Astrocyte of the cerebellum (primary cell): ENCODE measurements around the gene PLEKHO2.
"Not testable (repeated sequence)": the region's sequence is repeated elsewhere in the genome, so short reads cannot be mapped to it uniquely, and the experiment has no call there.

ENCODE experiments used
- DNase-seq: peaks from one replicate; pipeline ENCODE4 v3.0.0-alpha.2; 2011; ENCODE audit warnings: low read depth
- H3K4me3 ChIP-seq: 2 replicates; pipeline ENCODE4 v1.5.1; 2011; ENCODE audit warnings: mild to moderate bottlenecking, low read depth, low read length, moderate library complexity
- in situ Hi-C: cut with HindIII; loops from 2 replicates; pipeline ENCODE4 v1.10.0; 2017; ENCODE audit warnings: low sequenced_read_pairs
- TF ChIP-seq, protein P1 (sequence below): IDR thresholded peaks from 2 replicates; pipeline ENCODE4 v1.5.1; 2012; ENCODE audit warnings: low read length, low read depth, moderate library complexity, mild to moderate bottlenecking; ENCODE audit errors: missing control alignments

Gene PLEKHO2

DNA sequence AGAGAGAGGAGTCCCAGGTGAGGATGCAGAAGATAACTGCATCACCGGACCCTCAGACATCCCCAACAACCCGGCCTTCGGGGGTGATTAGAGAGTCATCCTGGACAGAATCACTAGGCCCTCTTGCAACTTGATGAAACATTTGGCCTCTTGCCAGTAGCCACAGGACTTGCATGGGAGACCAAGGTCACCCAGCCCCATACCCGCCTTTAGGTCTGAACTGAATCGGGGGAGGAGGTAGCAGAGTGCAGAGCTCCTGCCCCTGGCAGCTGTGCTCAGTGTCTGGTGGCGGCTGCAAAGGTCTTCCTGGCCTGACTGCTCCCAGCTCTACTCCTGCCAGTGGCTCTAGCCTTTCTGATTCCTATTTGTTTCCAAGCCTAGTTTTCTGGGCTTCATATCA, 28.6 kb upstream of the PLEKHO2 start:
- H3K4me3 ChIP-seq = no peak overlapping the region
- no peak for DNase-seq
- in situ Hi-C loops = no loop called here
- TF ChIP-seq, protein P1, sequence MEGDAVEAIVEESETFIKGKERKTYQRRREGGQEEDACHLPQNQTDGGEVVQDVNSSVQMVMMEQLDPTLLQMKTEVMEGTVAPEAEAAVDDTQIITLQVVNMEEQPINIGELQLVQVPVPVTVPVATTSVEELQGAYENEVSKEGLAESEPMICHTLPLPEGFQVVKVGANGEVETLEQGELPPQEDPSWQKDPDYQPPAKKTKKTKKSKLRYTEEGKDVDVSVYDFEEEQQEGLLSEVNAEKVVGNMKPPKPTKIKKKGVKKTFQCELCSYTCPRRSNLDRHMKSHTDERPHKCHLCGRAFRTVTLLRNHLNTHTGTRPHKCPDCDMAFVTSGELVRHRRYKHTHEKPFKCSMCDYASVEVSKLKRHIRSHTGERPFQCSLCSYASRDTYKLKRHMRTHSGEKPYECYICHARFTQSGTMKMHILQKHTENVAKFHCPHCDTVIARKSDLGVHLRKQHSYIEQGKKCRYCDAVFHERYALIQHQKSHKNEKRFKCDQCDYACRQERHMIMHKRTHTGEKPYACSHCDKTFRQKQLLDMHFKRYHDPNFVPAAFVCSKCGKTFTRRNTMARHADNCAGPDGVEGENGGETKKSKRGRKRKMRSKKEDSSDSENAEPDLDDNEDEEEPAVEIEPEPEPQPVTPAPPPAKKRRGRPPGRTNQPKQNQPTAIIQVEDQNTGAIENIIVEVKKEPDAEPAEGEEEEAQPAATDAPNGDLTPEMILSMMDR = no peak

DNA sequence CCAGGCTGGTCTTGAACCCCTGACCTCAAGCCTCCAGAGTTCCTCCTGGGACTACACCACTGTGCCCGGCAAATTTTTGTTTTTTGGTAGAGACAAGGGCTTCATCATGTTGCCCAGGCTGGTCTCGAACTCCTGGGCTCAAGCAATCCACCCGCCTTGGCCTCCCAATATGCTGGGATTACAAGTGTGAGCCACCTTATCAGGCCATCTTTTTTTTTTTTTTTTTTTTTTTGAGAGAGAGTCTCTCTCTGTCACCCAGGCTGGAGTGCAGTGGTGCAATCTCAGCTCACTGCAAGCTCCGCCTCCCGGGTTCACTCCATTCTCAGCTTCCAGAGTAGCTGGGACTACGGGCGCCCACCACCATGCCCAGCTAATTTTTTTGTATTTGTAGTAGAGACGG, 27.4 kb upstream of the PLEKHO2 start:
- DNase-seq, in situ Hi-C loops, H3K4me3 ChIP-seq: not testable (repeated sequence)

DNA sequence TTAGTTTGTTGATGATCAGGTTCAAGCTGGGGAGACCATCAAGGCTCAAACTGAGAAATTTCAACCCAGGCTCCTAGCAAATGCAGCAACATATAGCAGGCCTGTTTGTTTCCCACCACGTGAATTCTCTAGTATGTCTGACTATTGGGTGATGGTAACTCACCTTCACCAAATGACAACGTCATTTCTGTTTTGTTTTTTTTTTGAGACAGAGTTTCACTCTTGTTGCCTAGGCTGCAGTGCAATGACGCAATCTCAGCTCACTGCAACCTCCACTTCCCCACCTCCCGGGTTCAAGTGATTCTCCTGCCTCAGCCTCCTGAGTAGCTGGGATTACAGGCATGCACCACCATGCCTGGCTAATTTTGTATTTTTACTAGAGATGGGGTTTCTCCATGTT, 26.8 kb upstream of the PLEKHO2 start:
- H3K4me3 ChIP-seq, DNase-seq, in situ Hi-C loops: not testable (repeated sequence)

DNA sequence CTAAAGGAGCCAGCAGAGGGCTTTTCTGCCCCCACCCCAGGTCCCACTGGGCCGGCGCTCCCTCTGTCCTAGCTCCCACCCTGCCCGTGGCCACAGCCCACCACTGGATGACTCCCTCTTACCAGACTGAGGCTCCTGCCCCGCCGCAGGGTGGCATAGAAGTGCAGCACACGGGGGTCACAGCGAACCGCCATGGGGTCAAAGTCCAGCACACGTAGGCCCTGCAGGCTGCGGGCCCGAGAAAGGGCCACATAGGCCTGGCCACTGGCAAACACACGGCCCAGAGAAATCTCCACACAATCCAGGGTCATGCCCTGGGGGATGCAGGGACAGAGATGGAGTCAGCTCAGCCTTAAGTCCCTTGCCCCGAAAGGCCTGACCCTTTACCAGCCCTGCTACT, 25.3 kb upstream of the PLEKHO2 start:
- no peak for DNase-seq
- no peak overlapping the region for H3K4me3 ChIP-seq
- TF ChIP-seq, protein P1 = no peak
- in situ Hi-C loops = no loop called here

DNA sequence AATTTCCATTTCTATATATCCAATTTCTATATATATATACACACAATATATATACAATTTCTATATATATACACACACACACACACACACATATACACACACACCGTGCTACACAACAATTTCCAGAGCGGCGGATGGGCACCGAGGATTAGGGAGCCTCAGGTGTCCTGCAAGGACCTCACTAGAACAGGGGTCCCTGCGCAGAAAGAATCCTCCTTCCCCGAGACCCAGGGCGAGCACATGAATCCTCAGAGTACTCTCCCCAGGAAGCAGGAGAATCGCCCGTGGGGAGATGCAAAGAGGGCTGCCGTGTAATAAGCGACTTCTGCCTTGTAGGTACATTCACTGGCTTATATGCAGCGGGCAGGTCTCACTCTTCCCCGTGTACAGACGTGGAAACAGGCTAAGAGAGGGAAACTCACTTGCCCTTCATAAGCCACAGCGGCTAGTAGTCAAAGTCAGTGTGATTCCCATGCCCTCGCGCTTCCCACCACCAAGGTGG, 16.7 kb upstream of the PLEKHO2 start:
- in situ Hi-C loops = no loop called here
- TF ChIP-seq, protein P1 = no peak

DNA sequence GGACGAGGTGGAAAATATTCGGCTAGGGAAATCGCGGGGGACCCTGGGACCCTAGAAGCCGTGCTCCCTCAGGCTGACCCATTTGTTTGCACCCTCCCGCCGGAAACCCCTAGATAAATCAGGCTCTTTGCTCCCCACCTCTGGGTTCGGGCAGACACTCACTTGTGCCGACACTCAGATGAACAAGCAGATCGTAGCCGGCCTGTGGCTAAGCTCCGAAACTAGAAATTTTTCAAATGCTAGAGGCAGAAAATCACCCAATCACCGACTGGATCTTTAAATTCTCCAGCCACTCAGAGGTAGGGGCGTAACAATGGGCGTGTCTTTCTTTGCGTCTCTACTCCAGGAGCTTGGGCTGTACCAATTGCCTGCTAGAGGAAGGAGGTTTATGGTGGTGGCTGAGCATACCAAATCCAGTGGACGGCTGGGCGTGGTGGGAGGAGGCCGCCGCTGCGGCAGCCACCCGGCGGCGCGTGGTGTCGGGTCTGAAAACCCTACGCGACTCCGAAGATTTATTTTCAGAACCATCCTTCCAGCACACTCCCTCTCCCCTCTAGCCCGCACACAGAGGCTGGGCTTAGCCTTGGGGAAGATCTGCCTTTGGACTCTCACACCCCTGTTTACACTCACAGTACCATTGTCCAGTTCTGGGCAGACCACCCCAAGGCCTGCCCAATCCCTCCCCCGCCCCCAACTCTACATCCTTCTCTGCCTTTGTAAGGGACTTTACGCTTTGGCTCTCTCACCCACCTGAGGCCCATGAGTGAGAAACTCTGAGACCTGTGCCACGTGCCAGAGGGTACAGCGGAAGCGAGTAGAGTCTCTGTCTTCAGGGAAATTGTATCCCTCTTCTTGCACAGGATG, 16.1 kb upstream of the PLEKHO2 start, which contains the start of gene PIF1:
Gene PIF1 (minus strand): TSS at position 217 of the 864 bp plus-strand sequence. CDS start 1,312 bp downstream, outside the sequence.
- H3K4me3 ChIP-seq = peak within 1 kb of the TSS; percentile 55
- in situ Hi-C loops = no loop called here
- TF ChIP-seq, protein P1 = no peak
- peak; percentile 98 for DNase-seq

More for the DNA sequence above, 16.7 kb upstream of the PLEKHO2 start:
- peak overlapping the region; percentile 55 for H3K4me3 ChIP-seq
- no peak for DNase-seq

DNA sequence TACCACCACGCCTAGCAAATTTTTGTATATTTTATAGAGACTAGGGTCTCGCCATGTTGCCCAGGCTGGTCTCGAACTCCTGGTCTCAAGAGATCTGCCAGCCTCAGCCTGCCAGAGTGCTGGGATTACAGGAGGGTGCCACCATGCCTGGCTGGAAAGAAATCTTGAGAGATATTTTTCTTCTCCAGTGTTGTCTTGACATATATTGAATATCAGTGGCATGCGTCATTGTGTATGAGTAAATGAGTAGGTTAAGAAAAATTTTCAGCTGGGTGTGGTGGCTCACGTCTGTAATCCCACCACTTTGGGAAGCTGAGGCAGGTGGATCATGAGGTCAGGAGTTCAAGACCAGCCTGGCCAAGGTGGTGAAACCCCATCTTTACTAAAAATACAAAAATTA, 12.7 kb upstream of the PLEKHO2 start:
- DNase-seq = no peak
- in situ Hi-C loops = no loop called here
- H3K4me3 ChIP-seq = no peak overlapping the region
- TF ChIP-seq, protein P1 = no peak
